ENCODE measurements around the gene SLC27A1.
"Not testable (repeated sequence)": the region's sequence is repeated elsewhere in the genome, so short reads cannot be mapped to it uniquely, and the experiment has no call there.

SLC27A1 gene

GRCh38 chr19:17512574-17512939 is 42.2 kb downstream of the SLC27A1 start:
- no peak for DNase-seq

GRCh38 chr19:17515408-17516149 is 45.3 kb downstream of the SLC27A1 start:
- no peak for DNase-seq

- no peak for DNase-seq
Measured at GRCh38 chr19:17517898-17518297, 47.6 kb downstream of the SLC27A1 start.

- not testable (repeated sequence) for DNase-seq
Measured at GRCh38 chr19:17518654-17519053, 48.3 kb downstream of the SLC27A1 start.

GRCh38 chr19:17519967-17520366 is 49.6 kb downstream of the SLC27A1 start:
- DNase-seq: no peak

GRCh38 chr19:17520865-17521264 is 50.5 kb downstream of the SLC27A1 start:
- DNase-seq: no peak

GRCh38 chr19:17522988-17523872 is 52.9 kb downstream of the SLC27A1 start:
- no peak for DNase-seq

GRCh38 chr19:17524651-17525050 is 54.3 kb downstream of the SLC27A1 start:
- no peak for DNase-seq

- DNase-seq: no peak
Measured at GRCh38 chr19:17525141-17525540, 54.8 kb downstream of the SLC27A1 start.

- DNase-seq: no peak
Measured at GRCh38 chr19:17526922-17527321, 56.6 kb downstream of the SLC27A1 start.

- DNase-seq: no peak
Measured at GRCh38 chr19:17527326-17527725, 57.0 kb downstream of the SLC27A1 start.

- DNase-seq: no peak
Measured at GRCh38 chr19:17528610-17529009, 58.3 kb downstream of the SLC27A1 start.

GRCh38 chr19:17529239-17530158 is 59.2 kb downstream of the SLC27A1 start:
- no peak for DNase-seq

- no peak for DNase-seq
Measured at GRCh38 chr19:17530586-17530985, 60.3 kb downstream of the SLC27A1 start.

- no peak for DNase-seq
Measured at GRCh38 chr19:17532116-17532515, 61.8 kb downstream of the SLC27A1 start.

- DNase-seq: no peak
Measured at GRCh38 chr19:17532557-17532956, 62.2 kb downstream of the SLC27A1 start.

- DNase-seq: no peak
Measured at GRCh38 chr19:17534767-17535166, 64.4 kb downstream of the SLC27A1 start.

GRCh38 chr19:17536955-17537354 is 66.6 kb downstream of the SLC27A1 start:
- no peak for DNase-seq

- DNase-seq: no peak
Measured at GRCh38 chr19:17538684-17539237, 68.4 kb downstream of the SLC27A1 start.

- peak; percentile 93 for DNase-seq
Measured at GRCh38 chr19:17539238-17540117, 69.2 kb downstream of the SLC27A1 start.

GRCh38 chr19:17540174-17540573 is 69.8 kb downstream of the SLC27A1 start:
- DNase-seq: no peak
